GM12878 (cell line): ENCODE results near the gene STAG1. TPM values are rescaled to one million over a fixed set of nuclear protein-coding genes. Genes with fewer than 3 reads are reported as not detected.

Experiments used
- HCFC1 ChIP-seq: fragments of 150-350 bp; IDR thresholded peaks from 2 replicates; pipeline ENCODE4 v1.6.1; 2014; ENCODE audit warnings: low read length
- NR2F1 ChIP-seq: fragments of 450-650 bp; conservative IDR thresholded peaks from 2 replicates; pipeline ENCODE4 v1.6.1; 2017; ENCODE audit warnings: mild to moderate bottlenecking
- PML ChIP-seq: IDR thresholded peaks from 2 replicates; pipeline ENCODE4 v1.6.1; 2012; ENCODE audit warnings: low read length, inconsistent platforms
- RAD51 ChIP-seq: fragments of 450-650 bp; IDR thresholded peaks from 2 replicates; pipeline ENCODE4 v1.6.1; 2016; ENCODE audit warnings: moderate library complexity, mild to moderate bottlenecking, inconsistent platforms
- RCOR1 ChIP-seq: conservative IDR thresholded peaks from 2 replicates; pipeline ENCODE4 v1.6.1; 2012; ENCODE audit warnings: low read depth, low read length, improper control_type of control experiment
- RFX5 ChIP-seq: IDR thresholded peaks from 2 replicates; pipeline ENCODE4 v1.6.1; 2011; ENCODE audit warnings: low read depth, low read length, improper control_type of control experiment
- STAT1 ChIP-seq: fragments of 450-650 bp; conservative IDR thresholded peaks from 2 replicates; pipeline ENCODE4 v1.6.1; 2014; ENCODE audit warnings: antibody characterized with exemption, mild to moderate bottlenecking
- TAF1 ChIP-seq: IDR thresholded peaks from 2 replicates; pipeline ENCODE4 v1.6.1; 2011; ENCODE audit warnings: mild to moderate bottlenecking, low read depth, low read length, borderline replicate concordance
- TCF12 ChIP-seq: IDR thresholded peaks from 2 replicates; pipeline ENCODE4 v1.6.1; 2011; ENCODE audit warnings: low read depth, mild to moderate bottlenecking, low read length
- ZSCAN29 ChIP-seq: fragments of 450-650 bp; IDR thresholded peaks from 2 replicates; pipeline ENCODE4 v1.6.1; 2017; ENCODE audit warnings: mild to moderate bottlenecking, moderate library complexity
- polyA plus RNA-seq, 11 experiments: library from polyadenylated mRNA; depleted of rRNA in 4 of 11; unstranded in 6 of 11; stranded (reverse) in 5 of 11; fragments of >200 nt; fragmentation: Nextera tagmentation in 4 of 11; fragmentation: Illumina TruSeq in 1 of 11; extraction: Ambion mirVana in 4 of 11; extraction: Trizol in 1 of 11; gene quantifications; 1 replicate in 1 of 11; 2 replicates in 10 of 11; pipeline versions ENCODE4 v1.2.1 to v1.2.3, GENCODE V29; 2011 to 2016; ENCODE audit warnings: inconsistent platforms in 2 of 11, missing spikeins in 2 of 11, low read depth in 1 of 11
- total RNA-seq, 4 experiments: library from RNA; depleted of rRNA in 3 of 4; stranded (reverse); fragments of >200 nt in 3 of 4; fragmentation: Illumina TruSeq in 1 of 4; extraction: Trizol in 1 of 4; gene quantifications; 2 replicates each; pipeline versions ENCODE4 v1.2.1 to v1.2.3, GENCODE V29; 2013 to 2021
- TF ChIP-seq, protein P1 (sequence below): fragments of 450-650 bp; formaldehyde crosslinking; IDR thresholded peaks from 2 replicates; pipeline ENCODE4 v1.5.0; 2022; ENCODE audit warnings: mild to moderate bottlenecking, missing genetic modification characterization
- TF ChIP-seq, protein P2 (sequence below): IDR thresholded peaks from 2 replicates; pipeline ENCODE4 v1.6.1; 2011; ENCODE audit warnings: mild to moderate bottlenecking, low read depth, low read length, moderate library complexity; ENCODE audit not compliant: insufficient replicate concordance

Gene STAG1
- total and polyA plus RNA-seq, 10 of the 15 experiments (the other 5 are each of a cell fraction or from before 2014, with no cell fraction given) = 4.4 to 30.1 (median 20.2) TPM

DNA sequence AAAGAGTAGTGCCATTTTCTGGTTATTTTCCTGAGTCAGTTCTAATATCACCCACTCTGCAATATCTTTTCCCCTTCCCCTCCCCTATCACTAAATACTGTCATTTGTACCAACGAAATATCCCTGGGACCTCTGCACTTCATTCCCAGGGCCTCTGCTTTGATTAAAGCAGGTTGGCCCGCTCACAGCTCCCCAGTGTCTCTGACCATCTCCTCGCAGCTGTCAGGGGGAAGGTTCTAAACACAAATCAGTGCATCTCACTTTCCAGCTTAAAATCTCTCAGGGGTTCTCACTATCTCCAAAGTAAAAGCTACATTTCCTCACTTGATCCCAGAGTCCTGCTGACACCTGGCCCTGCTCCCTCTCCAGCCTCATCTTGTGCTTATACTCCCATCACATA, 38.6 kb upstream of the STAG1 start (continued):
- TF ChIP-seq PML (no peak), TAF1 (no peak), ZSCAN29 (no peak), RFX5 (no peak), NR2F1 (no peak), STAT1 (no peak), RCOR1 (no peak), RAD51 (no peak), HCFC1 (no peak), TCF12 (no peak)
- TF ChIP-seq, protein P1, sequence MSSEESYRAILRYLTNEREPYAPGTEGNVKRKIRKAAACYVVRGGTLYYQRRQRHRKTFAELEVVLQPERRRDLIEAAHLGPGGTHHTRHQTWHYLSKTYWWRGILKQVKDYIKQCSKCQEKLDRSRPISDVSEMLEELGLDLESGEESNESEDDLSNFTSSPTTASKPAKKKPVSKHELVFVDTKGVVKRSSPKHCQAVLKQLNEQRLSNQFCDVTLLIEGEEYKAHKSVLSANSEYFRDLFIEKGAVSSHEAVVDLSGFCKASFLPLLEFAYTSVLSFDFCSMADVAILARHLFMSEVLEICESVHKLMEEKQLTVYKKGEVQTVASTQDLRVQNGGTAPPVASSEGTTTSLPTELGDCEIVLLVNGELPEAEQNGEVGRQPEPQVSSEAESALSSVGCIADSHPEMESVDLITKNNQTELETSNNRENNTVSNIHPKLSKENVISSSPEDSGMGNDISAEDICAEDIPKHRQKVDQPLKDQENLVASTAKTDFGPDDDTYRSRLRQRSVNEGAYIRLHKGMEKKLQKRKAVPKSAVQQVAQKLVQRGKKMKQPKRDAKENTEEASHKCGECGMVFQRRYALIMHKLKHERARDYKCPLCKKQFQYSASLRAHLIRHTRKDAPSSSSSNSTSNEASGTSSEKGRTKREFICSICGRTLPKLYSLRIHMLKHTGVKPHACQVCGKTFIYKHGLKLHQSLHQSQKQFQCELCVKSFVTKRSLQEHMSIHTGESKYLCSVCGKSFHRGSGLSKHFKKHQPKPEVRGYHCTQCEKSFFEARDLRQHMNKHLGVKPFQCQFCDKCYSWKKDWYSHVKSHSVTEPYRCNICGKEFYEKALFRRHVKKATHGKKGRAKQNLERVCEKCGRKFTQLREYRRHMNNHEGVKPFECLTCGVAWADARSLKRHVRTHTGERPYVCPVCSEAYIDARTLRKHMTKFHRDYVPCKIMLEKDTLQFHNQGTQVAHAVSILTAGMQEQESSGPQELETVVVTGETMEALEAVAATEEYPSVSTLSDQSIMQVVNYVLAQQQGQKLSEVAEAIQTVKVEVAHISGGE = no peak
- TF ChIP-seq, protein P2, sequence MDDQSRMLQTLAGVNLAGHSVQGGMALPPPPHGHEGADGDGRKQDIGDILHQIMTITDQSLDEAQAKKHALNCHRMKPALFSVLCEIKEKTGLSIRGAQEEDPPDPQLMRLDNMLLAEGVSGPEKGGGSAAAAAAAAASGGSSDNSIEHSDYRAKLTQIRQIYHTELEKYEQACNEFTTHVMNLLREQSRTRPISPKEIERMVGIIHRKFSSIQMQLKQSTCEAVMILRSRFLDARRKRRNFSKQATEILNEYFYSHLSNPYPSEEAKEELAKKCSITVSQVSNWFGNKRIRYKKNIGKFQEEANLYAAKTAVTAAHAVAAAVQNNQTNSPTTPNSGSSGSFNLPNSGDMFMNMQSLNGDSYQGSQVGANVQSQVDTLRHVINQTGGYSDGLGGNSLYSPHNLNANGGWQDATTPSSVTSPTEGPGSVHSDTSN = no peak
